T follicular helper cell (primary cell): Measurements from ENCODE around the gene COX20.
"Not testable (repeated sequence)": the region's sequence is repeated elsewhere in the genome, so short reads cannot be mapped to it uniquely, and the experiment has no call there.

Experiments used
- DNase-seq: peaks from one replicate; pipeline ENCODE4 v3.0.0-alpha.2; 2020; ENCODE audit warnings: low read depth

COX20 gene

DNA sequence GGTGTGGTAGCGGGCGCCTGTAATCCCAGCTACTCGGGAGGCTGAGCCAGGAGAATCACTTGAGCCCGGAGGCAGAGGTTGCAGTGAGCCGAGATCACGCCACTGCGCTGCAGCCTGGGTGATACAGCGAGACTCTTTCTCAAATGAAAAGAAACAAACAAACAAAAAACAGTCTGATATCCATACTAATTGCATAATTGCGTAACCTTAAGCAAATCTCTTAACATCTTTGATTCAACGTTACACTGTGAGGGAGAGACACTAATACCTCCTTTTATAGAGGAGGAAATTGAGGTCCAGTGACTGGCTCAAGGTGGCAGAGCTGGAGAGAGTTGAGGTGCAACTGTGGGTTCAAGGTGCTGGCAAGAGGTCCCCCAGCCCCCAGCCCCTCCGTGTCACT, 12.6 kb upstream of the COX20 start:
- no peak for DNase-seq

DNA sequence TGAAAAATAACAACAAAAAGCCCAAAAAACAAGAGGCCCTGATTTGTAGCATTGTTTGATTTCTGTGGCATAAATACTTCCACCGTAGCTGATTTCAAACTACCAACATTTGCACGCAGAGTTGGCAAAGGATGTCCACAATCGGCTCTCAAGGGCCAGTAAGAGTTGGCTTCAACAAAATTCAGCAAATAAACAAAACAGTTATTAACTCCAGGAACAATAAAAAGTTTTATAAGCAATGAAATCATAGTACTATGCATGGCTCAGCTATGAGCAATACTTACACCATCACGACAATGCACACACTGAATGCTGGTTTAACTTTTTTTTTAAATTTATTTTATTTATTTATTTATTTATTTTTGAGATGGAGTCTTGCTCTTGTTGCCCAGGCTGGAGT, 8.7 kb upstream of the COX20 start:
- DNase-seq = no peak

DNA sequence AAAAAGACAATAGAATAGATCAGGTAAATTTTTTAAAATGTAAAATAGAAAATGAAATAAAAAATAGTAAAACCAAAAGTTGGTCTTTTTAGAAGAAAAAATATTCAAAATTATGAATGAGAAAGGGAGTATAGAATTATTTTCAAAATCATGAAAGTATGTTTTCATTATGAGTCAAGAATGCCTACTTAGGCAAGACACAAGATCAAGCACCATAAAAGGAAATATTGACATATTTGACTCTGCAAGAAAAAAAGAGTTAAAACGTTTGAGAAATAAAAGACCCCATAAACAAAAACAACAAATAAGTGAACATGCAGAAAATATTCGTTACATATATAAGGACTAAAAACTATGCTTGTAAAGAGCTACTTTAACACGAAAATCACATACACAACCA, 4.8 kb upstream of the COX20 start:
- DNase-seq = no peak

DNA sequence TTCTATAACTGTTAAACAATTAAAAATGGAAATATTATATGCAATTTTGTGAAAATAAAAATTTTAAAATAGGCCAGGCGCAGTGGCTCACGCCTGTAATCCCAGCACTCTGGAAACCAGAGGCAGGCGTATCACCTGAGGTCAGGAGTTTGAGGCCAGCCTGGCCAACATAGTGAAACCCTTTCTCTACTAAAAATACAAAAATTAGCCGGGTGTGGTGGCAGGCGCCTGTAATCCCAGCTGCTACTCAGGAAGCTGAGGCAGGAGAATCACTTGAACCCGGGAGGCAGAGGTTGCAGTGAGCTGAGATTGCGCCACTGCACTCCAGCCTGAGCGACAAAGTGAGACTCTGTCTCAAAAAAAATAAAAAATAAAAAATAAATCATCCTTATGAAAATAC, 2.2 kb upstream of the COX20 start:
- not testable (repeated sequence) for DNase-seq

DNA sequence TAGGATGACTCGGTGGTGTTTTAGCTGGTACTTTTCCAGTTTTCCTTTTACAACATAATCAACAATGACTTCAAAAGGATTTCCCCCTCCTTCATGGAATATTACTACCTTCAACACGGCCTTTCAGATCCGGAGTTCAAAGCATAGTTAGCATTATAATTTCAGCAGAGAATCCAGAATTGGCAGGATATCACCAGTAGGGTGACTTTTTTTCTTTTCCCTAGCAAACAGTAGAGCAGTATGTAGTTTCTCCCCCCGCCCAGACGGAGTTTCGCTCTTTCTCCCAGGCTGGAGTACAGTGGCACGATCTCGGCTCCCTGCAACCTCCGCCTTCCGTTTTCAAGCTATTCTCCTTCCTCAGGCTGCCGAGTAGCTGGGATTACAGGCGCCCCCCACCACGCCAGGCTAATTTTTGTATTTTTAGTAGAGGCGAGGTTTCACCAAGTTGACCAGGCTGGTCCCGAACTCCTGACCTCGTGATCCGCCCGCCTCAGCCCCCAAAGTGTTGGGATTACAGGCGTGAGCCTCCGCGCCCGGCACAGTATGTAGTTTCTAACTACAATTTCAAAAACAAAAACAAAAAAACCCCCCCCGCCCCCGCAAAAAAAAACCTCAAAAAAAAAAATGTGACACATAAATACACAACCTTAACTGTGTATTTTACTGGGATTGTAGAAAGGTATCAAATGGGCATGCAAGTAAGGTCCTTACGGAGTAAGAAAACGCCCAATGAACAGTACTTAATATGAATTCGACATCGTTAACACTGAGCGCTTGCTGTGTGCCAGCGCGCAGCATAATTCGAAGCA, 1.5 kb upstream of the COX20 start:
- peak; percentile 39 for DNase-seq

DNA sequence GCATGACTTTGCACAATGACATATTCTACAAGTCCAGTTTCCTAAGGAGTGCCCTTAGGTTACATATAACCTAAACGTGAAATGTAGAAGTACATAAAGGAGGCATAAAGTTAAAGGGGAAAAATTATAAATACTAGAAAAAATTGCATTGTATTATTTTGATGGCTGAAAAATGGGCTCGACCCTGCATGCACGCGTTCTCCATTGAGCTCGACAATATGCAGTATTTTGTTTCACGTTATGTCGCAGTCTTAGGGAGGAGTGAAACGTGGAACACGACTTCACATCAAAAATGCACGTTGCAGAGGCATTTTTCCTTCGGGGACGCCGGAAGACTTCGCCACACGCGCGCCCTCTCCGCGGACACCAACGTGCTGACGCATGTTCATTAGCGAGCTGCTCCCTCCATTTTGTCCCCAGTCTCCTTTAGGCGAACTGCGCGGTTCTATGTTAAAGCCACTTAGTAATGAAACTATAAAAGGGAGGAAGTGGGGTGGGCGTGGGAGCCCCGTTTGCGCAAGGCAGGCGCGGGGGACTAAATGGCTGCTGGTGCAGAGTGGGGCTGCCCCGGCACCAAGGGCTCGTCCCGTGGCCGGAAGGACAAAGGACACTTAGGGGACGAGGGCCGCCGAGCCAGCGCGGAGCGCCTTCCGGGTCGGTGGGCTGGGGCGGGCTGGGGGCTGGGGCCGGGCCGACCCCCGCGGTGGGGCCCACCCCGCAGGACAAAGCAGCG, 749 bp upstream of the COX20 start:
- DNase-seq = peak; percentile 79

DNA sequence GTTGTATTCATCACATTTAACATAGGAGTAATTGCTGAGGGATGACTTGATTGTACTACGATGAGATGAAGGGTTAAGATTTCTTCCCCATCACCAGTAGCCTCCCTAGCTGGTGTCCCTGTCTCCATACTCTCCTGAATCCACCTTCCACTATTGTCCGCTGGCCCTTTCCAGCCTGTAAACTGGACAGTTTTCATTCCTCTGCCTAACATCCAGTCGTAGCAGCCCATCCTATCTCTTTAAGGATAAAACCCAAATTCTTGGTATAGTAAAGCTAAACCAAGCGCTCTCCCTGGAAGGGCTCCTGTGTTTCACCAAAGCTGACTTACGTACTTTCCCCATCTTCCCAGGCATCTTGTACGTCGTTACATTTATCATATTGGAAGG, 670 bp downstream of the COX20 start:
- DNase-seq = no peak

DNA sequence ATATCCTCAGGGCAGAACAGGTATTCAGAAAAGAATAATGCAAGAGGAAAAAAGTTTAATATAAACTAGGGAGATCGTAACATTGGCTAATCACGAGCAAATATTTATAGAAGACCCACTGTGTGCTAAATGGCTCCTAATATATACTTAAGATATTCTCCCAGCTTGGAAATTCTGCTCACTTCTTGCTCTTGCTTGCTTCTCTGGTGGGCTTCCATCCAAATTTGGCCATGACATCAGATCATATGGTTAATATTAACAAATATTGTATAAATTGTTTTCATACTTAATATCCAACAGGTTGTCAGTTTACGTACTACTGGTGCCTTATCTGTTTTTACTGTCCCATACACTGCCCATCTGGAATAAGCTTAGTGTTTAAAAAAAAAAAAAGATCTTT, 1.1 kb downstream of the COX20 start:
- no peak for DNase-seq

DNA sequence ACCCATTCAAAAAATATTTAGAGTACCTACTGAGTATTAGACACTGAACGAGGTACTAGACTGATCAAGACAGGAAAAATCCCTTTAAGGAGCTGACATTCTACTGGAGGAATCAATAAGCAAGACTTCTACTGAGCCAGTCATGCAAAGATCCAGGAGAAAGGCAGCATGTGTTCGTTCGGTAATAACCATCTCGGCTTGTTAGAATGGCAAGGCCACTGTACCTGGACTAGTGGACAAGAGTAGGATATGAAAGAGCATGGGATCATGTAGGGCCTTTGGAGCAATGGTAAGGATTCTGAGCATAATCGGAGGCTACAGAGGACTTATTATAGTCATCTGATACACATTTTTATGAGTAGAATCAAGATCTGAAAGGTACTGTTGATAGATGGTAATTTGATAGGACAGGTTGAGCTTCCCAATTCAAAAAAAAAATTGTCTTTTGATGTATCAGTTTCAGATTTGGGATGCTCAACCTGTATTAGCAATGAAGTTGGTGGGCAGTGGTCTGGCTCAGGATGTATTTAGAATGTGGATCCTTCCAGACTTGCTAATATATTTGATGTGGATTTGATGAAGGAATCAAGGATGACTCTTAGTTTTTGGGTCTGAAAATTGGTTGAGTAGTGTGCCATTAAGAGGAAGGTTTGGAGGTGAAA, 2.3 kb downstream of the COX20 start:
- no peak for DNase-seq

DNA sequence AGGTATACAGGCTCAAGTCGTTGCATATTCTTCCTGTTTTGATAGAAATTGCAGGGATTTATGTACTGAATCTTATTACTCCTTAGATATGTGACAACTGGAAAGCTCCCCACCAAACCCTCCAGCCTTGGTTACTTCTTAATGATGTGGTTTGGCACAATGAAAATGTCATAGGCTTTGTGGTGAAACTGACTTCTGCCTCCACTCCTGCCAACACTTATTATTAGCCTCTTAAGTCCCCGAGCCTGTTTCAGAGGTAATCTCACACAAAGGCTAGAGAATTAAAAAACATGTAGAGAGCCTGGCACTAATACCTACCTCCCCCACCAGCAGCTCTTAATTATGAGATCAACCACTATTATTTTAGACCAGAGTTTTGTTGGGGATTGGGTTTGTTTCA, 4.2 kb downstream of the COX20 start:
- DNase-seq = no peak

DNA sequence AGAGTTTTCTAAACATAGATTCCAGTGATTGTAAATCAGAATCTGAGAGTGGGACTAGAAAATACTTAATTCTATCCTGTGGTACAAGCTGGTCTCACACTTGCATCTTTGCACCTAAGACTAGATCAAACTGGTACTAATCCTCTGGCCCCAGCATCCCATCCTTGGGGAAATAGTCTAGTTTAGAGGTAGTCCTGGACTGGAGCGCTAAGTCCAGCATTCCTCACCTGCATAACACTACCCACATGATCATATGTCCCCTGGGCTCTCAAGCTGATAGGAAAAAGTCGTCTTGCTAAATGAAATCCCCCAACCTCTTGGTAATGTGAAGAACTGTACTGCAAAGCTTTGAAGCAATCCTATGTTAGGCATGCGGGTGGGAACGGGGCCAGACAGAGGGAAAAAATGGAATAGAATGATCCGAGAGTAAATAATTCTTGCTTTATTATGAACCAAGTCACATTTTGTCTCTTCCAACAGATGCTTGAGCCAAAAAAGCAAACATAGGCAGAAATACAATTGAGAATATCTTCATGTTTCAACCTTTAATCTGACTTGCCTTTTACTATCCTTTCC, 4.8 kb downstream of the COX20 start:
- DNase-seq = no peak

DNA sequence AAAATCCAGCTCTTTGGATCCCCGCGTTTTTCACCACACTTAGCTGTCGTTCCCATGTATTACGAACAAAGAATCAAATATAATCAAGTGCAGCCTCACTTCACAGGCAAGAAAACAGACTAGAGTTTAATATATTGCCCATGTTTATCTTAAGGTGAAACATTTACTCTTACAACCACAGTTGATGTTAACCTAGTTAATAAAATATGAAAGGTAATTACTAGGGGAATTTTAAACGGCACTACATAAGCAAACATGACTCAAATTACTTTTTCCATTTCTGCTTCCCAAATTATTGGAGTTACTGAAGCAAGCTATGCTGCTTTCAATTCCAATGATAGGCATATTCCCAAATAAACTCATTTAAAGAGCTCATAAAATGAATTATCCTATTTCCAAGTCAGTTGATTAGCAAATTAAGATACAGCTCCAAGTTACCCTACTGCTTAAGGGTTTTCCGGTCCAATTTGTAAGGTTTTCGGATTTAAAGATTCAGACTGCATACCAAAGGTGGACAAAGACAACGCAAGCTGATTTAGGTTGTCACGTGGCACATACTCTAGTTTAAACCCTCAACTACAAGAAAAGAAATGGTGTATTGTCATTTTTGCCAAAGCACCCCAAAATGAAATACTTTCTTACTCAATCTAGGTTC, 5.9 kb downstream of the COX20 start:
- no peak for DNase-seq

DNA sequence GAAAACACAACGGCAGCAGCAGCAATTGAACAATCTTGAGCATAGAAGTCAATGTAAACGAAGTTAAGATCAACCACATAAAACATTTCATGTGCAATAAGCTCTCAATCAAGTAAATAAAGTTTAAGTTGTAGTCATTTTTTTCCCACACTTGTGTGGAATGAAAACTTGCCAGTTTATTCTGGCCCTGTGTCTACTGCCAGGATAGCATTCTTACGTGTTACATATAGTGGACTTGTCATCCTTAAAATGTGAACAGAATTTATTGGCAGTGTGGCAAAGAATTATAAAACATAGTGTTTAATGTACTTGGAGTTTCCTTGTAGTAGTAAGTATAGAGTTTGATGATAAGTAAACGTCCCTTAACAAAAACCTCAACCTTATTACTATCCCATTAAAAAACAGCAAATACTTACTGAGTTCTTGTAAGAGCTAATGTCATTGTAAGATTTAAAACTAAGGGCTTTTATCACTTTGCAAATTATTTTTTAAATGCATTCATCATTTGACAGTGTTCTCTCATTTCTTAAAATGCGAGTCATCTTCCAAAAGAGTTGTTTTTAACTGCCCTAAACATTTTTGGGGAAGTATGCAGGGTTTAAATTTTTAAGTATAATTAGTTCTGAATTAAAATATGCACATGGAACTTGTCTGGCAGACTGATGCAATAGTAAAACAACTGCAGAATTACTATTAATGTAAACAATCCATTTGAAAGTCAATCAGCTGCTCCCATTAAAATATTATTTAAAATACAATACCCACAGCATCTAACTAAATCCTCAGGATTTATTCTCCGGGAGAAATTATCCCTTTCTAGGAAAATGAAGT, 7.9 kb downstream of the COX20 start:
- no peak for DNase-seq

DNA sequence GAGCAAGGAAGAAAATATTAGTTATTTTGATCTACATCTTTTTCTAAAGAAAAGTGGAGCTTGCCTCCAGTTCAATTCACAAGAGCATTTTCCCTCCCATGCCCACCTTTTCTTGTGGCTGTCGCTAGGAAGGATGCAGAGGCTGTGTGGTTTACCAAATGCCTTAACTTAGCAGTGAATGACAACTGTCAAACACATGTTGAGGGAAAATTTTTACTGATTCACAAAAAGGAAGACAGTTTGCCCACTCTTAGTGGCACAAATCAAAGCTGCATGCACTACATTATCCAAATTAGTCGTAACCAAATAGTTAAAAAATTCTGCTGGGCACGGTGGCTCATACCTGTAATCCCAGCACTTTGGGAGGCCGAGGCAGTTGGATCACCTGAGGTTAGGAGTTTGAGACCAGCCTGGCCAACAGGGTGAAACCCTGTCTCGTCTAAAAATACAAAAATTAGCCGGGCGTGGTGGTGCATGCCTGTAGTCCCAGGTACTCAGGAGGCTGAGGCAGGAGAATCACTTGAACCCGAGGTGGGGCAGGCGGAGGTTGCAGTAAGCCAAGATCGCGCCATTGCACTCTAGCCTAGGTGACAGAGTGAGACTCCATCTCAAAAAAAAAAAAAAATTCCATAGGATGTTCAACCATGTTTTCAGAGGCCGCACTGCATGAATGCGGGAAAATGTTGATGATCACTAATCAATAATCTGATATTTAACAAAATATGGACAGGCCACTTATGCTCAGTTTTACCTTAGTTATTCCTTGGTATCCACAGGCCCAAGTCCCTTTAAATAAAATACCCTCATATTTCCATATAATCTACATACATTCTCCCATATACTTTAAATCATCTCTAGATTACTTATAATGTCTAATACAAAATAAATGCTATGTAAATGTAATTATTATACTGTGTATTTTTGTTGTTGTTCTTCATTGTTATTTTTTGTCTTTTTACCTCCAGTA, 9.0 kb downstream of the COX20 start:
- no peak for DNase-seq

DNA sequence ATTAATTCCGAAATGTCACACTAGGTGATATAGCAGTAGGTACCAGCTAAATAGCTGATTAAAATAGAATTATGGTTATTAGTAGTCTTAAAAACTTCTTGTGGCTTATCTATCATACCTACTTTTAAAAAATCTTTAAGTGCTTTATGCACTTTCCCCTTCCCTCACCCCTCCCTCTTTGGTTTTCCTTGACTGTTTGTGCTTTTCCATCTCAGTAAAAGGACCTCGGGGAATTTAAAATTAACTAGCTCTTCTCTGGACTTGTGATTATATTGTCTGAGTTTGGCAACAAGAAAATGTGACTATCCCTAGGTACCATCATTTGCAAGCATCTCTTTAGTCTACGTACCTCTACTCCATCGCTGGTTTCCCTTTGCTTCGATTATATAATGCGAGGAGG, 11.2 kb downstream of the COX20 start:
- DNase-seq = no peak

DNA sequence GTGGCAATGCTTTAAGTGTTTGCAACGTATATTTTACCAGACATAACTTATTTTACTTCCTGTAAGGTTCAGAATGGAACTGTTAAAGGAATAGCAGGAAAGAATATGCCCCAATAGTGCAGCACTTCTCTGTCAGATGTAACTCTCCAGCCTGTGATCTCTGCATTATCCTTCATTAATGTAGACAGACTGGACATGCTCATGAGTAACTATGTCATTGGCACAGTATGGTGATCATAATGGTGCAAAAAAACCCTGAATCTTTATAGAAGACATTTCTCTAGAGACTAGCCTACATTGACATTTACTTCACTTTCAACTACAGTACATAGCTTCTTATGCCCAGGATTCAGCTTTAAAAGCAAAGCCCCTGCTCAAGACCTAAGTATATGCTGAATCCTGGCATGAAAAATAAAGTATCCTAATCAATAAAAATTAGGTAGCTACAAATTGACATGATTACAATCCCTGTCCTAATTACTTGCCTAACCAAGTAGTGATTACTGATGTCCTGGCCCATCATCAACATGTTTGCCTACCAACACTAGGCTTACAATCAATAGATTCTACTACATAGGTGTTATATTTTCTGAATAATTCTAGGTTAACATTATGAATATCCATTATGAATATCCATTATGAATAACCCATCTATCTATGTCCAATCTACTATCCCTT, 13.9 kb downstream of the COX20 start:
- no peak for DNase-seq

DNA sequence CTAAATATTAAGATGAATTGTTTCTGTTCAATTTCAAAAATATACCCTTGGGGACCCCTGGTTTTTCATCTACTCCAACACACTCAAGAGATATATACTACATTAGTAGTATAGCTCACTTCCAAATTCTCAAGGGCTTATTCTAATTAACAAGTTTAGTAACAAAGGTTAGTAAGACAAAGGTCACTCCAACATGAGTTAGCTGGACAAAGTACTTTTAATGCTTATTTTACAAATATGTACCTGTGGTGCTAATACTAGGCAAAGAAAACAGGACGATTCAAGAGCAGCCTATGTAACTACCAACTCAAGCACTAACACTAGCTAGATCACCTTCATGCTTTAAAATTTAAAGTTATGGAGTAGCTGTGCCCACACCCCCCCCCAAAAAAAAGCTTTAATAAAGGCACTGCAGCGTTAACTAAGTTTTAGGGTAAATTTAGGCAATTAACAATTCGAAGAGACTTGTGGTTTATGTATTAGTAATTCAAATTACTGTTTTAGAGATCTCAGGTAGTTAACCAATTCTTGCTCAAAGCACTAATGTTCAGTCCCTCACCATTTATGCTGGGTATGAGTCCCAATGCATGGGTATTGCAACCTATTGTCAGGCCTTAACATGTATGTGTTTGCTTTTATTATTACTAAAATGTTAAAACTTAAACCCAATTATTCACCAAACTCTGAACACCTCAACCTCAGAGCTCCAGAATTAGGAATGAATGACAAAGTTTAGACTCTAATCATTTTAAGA, 14.8 kb downstream of the COX20 start:
- no peak for DNase-seq

DNA sequence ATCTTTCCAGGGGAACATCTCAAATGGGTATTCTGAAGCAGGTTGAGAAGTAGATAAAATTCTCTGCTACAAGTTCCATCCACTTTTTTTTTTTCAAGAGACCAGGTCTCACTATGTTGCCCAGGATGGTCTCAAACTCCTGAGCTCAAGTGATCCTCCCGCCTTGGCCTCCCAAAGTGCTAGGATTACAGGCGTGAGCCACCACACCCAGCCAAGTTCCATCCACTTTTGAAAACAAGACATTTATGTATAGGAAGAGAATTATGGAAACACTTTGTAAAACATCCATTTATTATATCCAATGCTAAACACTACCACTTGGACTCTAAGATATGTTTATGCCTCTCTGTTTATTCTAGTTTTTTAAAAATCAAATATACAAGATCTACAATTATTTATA, 15.4 kb downstream of the COX20 start:
- no peak for DNase-seq
